GM21447 (cell line): Measurements from ENCODE around the gene STRADB.
"Not testable (repeated sequence)": the region's sequence is repeated elsewhere in the genome, so short reads cannot be mapped to it uniquely, and the experiment has no call there.

Experiments used
- ATAC-seq: cut with Tn5 transposase; IDR thresholded peaks from one replicate; pipeline ENCODE4 v1.9.1; 2021; ENCODE audit not compliant: unreplicated experiment

Gene STRADB

GRCh38 chr2:201465524-201465971, 14.0 kb downstream of the STRADB start:
- no peak for ATAC-seq

- ATAC-seq = no peak
These were observed 14.6 kb downstream of the STRADB start for GRCh38 chr2:201466050-201466675.

- no peak for ATAC-seq
These were observed 16.1 kb downstream of the STRADB start for GRCh38 chr2:201467666-201468065.

GRCh38 chr2:201470821-201471731, 19.5 kb downstream of the STRADB start:
- ATAC-seq = no peak

GRCh38 chr2:201471732-201472393, 20.3 kb downstream of the STRADB start:
- ATAC-seq = no peak

- no peak for ATAC-seq
These were observed 20.9 kb downstream of the STRADB start for GRCh38 chr2:201472411-201472810.

GRCh38 chr2:201482543-201482942, 31.0 kb downstream of the STRADB start:
- ATAC-seq = no peak

GRCh38 chr2:201483342-201483741, 31.8 kb downstream of the STRADB start:
- ATAC-seq = no peak

GRCh38 chr2:201483758-201484157, 32.2 kb downstream of the STRADB start:
- not testable (repeated sequence) for ATAC-seq

- ATAC-seq = no peak
These were observed 33.3 kb downstream of the STRADB start for GRCh38 chr2:201484805-201485204.

- ATAC-seq = no peak
These were observed 38.8 kb downstream of the STRADB start for GRCh38 chr2:201490291-201490690.

GRCh38 chr2:201496785-201497184, 45.2 kb downstream of the STRADB start:
- no peak for ATAC-seq

GRCh38 chr2:201500534-201500933, 49.0 kb downstream of the STRADB start:
- no peak for ATAC-seq

- no peak for ATAC-seq
These were observed 51.2 kb downstream of the STRADB start for GRCh38 chr2:201502713-201503112.

- no peak for ATAC-seq
These were observed 56.2 kb downstream of the STRADB start for GRCh38 chr2:201507725-201508124.

GRCh38 chr2:201513271-201513670, 61.7 kb downstream of the STRADB start:
- no peak for ATAC-seq

GRCh38 chr2:201515573-201516246, 64.2 kb downstream of the STRADB start:
- ATAC-seq = no peak

- ATAC-seq = no peak
These were observed 65.6 kb downstream of the STRADB start for GRCh38 chr2:201517094-201517493.

GRCh38 chr2:201520201-201520600, 68.7 kb downstream of the STRADB start:
- ATAC-seq = no peak

- ATAC-seq = no peak
These were observed 71.4 kb downstream of the STRADB start for GRCh38 chr2:201522965-201523364.

- no peak for ATAC-seq
These were observed 72.0 kb downstream of the STRADB start for GRCh38 chr2:201523506-201523905.
